Activated naive CD4-positive, alpha-beta T cell treated with Interleukin-2 at 50 U/mL for 16 hours (primary cell): ENCODE measurements around the gene TMEM198.

Experiments
- DNase-seq: peaks from one replicate; pipeline ENCODE4 v3.0.0-alpha.2; 2020

Gene TMEM198

DNA sequence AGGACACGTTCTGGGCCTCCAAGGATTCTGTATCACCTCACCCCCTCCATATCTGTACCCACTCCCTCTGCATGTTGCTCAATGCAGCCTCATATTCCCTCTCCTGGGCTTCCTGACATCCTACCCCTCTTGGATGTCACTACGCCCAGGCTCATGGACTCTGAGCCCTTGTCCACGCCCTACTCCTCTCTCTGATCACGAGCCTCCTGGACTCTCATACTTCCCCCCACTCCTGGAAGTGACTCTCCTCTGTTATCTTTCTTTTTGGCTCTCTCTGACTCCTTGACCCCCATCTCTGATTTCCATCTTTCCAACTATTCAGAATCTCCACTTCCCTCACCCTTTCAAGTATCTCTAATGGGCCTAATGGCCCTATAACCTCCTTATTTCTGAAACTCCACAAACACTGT lies 2.1 kb downstream of the TMEM198 start:
- no peak for DNase-seq

DNA sequence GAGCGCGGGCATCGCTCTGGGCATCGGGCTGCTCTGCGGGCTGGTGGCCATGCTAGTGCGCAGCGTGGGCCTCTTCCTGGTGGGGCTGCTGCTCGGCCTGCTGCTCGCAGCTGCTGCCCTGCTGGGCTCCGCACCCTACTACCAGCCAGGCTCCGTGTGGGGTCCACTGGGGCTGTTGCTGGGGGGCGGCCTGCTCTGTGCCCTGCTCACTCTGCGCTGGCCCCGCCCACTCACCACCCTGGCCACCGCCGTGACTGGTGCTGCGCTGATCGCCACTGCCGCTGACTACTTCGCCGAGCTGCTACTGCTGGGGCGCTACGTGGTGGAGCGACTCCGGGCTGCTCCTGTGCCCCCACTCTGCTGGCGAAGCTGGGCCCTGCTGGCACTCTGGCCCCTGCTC lies 3.8 kb downstream of the TMEM198 start:
- no peak for DNase-seq

DNA sequence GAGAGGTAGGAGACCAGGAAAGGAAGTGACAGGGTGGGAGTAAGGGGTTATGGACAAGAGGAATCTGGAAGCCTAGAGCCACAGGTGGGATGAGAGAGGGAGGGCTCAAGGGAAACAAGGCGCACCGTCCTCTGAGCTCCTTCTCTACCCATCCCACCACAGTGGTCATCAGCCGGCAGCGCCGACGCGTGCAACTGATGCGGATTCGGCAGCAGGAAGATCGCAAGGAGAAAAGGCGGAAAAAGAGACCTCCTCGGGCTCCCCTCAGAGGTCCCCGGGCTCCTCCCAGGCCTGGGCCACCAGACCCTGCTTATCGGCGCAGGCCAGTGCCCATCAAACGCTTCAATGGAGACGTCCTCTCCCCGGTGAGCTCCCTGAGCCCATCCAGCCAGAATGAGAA lies 5.2 kb downstream of the TMEM198 start:
- DNase-seq = no peak

DNA sequence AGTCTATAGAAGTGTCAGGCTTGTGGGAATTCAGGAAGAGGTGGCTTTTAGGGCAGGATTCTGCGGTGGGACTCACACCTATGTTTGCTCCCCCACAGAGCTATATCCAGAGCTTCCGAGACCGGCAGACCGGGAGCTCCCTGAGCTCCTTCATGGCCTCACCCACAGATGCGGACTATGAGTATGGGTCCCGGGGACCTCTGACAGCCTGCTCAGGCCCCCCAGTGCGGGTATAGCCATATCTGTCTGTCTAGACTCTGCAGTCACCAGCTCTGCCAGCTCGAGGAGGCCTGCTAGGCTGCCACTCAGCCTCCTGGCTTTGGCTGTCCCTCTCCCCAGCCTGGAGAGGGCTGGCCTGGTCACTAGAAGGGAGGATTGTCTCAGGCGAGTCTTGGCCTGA lies 5.8 kb downstream of the TMEM198 start:
- no peak for DNase-seq

DNA sequence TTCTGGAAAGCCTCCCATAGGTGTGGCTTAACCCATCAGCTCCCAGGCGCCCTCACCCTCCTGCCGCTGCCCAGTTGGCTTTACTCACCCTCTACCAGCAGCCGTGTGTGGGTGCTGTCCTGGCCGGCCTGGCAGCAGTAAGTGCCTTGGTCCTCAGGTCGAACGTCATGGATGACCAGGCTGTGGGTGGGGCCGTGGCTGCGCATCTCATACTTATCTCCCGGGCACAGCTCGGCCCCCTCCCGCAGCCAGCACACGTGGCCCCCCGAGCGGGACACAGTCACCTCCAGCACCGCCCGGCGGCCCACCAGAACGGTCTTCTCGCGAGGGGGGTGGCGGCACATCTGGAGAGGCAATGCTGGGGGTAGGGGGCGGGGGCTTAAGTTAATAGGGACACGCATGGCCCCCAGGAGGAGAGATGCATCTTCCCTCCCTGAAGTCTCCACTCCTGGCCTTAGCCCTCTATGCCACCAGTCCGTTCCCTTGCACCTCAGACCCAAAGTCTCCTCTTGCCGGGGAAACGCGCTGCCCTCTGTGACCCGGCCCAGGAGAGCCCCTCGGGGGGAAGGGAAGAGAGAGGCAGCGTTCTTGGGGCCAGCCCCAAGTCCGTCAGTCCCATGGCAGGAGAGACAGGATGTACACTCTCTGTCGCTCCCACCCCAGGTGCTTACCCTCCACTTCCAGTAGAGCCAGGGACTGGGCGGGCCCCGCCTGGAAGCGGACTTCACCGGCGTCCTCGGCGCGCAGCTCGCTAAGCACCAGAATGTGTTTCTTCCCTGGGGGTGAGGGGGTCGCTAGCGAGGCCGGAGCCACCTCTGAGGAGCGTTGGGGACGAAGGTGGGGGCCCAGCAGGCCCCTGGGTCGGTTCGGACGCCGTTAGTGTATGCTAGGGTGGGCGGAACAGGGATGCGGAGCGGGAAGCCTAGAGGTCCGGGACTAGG lies 7.9 kb downstream of the TMEM198 start:
- no peak for DNase-seq

DNA sequence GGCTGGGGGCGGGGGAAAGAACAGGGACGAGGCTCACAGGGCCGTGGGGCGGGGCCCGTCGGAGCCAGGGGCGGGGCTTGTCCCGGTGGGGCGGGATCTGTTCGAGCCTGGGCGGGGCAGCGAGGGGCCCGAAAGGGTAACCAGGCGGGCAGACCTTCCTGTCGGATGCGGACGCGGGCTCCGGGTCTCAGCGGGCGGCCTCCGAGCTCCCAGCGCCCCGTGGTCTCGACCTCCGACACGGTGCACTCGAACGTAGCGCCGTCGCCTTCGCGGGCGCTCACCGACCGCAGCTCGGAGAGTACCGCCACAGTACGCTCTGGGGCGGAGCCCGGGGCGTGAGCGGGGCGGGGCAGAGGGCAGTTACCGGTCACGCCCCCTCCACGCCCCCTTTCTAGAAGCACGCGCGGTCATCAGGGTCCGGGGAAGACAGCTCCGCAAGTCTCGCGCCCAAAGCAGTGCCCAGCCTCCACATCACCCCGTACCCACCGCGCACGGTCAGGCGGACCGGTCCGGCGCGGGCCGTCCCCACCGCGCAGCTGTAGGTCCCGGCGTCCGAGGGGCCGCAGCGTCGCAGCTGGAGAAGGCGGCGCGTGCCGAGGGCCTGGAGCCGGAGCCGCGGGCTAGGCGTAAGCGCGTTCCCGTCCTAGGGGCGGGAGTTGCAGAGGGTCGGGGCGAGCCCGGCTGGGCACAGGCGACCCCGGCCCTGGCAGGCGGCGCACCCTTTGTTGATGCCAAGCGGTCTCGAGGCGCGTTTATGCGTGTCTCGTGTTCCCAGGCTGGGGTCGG lies 8.7 kb downstream of the TMEM198 start:
- peak; percentile 82 for DNase-seq

DNA sequence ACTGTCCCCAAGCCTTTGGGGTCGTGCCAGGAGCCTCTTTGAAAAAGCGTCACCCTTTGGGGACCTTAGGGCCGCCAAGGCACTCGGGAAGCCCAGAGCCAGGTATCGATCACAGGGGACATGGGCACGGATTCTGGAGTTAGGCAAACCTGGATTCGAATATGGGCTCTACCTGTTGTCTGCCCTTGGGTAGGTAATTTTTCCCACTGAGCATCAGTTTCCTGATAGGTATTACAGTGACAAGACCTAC lies 9.3 kb downstream of the TMEM198 start:
- no peak for DNase-seq

DNA sequence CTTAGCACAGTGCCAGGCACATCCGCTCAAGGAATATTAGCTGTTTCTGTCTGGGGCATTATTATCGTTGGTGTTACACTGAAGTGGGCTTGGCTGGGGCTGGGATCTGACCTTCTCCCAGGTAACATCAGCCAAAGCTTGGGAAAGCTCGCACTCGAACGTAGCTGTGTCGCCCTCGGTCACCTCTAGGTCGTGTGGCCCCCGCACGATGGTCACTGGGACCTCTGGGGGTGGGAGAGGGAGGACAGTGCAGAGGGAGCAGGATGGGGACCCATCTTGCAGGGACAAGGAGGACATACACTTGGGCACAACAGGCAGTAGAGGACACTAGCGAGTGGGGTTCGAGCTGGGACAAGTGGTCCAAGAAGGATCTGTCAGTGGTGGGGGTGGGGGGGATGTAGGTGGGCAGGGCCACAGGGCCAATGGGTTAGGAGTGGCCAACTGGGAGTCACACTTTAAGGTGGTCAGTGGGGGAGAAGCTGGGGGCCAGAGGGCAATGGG lies 9.7 kb downstream of the TMEM198 start:
- DNase-seq = no peak

DNA sequence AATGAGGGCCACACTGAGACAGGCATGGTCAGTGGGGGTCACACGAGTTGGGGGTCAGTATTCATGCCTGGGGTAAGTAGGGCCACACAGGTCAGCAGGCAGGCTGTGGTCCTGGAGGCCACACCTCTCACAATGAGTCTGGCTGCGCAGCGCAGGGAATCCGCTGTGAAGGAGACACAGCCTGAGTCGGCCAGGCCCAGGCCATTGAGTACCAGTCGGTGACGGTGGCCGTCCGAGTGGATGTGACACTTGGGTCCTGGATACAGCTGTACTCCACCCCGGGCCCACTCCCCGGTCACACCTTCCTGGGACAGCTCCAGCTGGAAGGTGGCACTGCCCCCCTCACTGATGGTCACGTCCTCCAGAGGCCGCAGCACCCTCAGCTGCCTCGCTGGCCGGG lies 10.5 kb downstream of the TMEM198 start:
- DNase-seq = no peak

DNA sequence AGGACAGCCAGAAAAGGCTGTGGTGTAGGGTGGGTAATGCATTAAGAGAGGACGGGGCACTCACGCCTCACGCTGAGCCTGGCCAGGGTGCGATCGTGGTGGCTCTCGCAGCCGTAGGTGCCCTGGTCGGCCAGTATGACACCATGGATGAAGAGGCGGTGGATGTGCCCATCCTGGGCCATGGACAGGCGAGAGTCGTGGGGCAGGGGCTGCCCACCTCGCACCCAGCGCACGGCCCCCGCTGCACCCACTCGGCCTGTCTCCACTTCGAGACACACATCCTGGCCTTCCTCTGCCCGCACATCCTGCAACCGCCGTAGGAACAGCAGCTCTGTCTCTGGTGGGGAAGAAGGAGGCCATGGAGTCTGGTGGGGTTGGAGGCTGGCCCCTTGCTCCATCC lies 12.1 kb downstream of the TMEM198 start:
- DNase-seq = no peak

DNA sequence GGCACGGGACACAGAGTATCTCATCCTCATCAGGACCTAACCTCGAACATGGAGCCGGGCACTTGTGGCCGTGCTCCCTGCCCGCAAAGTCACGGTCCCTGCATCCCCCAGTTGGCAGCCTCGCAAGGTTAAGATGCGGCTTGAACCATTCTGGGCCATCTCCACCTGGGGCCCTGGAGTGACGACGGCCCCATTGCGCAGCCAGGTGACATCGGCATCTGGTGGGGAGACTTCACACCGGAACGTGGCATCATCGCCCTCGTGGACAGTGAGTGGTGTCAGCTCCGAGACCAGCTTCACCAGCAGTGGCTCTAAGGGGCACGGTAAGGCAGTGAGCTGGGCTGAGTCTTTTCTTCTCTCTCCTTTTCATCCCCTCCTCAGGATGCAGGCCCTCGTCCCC lies 12.6 kb downstream of the TMEM198 start:
- DNase-seq = no peak

DNA sequence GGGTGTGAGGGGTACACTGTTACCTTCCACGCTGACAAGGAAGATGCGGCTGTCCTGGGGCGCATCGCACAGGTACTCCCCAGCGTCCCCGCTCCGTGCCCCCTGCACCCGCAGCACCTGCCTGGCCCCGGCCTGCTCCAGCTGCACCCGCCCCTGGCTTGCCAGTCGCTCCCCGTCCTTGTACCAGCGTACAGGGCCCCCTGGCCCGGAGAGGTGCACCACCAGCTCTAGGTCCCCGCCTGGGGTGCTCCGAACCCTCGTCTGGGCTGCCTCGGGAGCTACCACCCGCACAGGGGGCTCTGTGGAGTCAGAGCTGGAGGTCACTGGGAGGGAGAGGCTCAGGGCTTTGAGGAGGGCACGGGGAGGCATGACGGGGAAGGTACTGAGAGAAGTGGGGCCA lies 13.5 kb downstream of the TMEM198 start:
- DNase-seq = no peak

DNA sequence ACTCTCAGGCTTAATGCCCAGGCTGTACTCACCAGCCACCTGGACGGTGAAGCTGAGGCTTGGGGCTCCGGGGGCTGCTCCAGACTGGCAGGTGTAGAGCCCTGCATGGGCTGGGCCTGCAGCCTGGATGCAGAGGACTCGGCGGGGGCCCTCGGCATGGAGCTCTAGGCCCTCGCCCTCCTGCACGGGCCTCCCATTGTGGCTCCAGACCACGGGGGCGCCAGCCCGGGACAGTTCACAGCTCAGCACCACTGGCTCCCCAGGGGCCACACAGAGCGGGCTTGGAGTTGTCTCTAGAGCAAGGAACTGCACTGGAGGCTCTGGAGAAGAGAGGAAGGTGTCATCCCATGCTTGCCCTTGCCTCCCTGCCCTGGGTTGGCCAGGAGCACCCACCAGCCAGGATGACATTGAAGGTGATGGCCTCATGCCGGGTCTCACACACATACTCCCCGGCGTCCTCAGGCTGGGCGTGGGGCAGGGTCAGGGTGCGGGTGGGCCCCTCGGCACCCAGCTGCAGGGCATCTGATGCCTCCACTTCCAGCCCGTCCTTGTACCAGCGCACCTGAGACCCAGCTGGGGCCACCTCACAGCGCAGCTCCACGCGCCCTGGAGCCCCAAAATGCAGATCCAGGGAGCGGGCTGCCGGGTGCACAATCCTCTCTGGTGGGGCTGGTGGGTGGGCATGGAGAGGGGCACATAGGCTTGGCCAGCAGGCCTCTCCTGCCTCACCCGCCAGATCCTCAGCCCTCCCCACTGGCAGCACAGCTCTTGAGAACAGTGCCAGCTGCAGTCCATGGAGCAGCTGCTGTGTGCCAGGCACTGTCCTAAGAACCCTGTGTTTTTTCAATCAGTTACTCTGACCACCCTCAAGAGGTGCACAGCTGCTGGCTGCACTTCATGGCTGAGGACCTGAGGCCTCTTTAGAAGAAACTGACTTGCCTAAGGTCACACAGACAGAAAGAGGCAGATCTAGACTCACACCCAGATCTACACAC lies 14.3 kb downstream of the TMEM198 start:
- DNase-seq = no peak

DNA sequence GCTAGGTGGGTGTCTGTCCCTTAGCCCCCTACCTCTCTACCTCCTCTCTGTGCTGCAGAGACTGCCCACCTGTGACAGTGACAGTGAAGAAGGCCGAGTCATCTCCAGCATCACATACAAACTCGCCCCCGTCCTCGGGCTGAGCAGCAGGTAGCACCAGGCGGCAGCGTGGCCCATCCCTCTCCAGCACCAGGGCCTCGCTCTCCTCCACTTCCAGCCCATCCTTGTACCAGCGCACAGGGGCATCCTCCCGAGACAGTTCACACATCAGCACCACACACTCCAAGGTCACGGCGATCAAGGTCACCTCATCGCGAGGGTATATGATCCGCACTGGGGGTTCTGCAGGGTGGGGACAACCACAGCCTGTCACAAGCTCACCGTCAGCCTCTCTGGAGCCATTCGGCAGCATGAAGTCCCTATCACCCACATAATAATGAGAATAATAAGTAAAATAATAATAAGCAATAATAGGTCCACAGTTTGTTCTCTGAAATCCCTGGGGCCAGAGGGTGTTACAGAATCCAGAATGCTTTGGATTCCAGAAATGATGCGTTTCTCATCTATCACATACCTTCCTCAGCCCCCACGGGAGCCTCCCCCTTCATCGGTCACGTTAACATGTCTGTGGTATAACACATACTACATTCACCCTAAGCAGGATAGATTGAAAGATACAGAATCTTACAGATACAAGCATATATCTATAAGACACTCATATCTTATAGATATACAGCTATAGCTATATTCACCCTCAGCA lies 15.5 kb downstream of the TMEM198 start:
- DNase-seq = no peak

DNA sequence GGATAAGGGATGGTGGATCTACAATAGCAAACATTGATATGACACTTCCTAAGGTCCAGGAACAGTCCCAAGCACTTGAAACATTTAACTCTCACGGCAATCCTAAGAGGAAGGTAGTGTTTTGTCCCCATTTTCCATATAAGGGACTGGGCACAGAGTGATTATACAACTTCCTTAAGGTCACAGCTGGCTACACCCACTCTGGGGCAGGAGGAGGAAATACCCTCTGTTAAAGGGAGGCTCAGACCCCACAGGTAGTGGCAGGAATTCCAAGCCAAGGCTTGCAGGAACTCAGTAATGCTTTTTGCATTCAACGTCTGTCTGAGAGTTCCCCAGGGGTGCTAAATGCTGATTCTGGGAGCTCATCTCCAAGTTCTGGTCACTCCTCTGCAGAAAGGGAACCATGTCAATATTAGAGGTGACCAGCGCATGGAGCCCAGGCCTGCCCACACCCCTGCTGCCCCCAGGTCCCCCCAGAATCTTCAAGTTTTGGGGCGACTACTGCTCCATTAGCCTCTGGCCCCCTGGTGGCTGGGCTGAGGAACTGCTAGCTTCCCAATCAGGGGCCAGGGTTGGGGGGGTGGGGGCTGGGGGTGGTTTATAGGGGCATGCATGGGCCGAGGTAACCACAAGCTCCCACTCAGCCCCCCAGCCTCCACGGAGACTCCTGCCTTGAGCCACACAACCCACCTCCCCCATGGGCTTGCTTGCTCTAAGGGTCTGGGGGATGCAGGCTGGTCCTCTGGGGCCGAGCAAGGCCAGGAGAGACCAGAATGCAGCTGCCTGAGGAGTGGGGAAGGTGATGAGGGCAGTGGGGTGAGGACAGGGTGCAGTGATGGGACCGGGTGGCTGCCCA lies 16.4 kb downstream of the TMEM198 start:
- peak; percentile 23 for DNase-seq

DNA sequence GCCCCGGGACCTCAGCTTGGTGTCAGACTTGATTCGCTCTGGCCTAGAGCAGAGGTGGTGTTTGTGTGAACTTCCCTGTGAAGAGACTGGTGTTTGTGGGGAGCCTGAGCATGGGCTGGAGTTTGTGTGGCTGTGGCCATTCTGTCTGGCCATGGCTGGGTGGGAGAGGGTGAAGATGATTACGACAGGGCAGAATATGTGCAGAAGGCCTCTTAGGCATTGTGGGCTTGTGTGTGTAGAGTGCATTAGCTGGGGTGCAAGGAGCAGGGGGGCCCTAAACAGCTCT lies 17.0 kb downstream of the TMEM198 start:
- DNase-seq = no peak

DNA sequence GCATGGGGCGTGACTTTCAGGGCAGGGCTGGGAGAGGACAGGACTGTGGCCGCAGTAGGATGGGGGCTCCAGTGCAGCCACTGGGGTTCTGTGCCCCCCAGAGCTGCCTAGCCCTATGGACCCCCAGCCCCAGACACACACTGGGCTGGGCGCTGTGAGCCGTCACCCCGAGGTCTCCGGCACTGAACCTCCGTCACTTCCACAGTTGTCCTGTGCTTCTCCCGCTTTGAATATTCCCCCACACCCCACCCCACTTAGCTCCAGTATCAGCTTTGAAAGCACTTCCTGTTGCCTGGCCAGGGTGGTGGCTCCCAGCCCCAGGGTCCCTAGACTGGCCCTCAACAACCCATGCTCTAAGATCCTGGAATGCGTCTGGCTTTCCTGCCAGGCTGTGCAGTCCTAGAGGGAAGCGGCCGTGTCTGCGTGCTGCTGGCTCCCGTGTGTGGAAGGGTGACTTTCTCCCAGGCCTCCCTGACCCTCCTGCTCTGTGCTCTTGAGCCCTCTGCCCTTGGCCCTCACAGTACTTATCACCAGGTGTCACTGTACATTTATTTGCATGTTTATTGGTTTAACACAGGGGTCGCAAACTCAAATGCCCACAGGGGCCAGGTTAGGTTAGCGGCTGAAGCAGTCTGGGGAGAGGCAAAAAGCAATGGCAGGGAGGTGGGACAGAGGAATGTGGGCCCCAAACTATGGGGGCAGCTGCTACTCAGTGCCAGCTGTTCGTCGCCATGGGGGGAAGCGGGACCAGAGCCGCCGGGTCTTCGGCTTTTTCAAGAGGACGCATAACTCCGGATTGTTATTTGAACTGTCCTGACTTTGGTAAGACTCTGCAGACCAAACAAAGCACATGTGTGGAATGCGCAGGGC lies 17.6 kb downstream of the TMEM198 start:
- no peak for DNase-seq

DNA sequence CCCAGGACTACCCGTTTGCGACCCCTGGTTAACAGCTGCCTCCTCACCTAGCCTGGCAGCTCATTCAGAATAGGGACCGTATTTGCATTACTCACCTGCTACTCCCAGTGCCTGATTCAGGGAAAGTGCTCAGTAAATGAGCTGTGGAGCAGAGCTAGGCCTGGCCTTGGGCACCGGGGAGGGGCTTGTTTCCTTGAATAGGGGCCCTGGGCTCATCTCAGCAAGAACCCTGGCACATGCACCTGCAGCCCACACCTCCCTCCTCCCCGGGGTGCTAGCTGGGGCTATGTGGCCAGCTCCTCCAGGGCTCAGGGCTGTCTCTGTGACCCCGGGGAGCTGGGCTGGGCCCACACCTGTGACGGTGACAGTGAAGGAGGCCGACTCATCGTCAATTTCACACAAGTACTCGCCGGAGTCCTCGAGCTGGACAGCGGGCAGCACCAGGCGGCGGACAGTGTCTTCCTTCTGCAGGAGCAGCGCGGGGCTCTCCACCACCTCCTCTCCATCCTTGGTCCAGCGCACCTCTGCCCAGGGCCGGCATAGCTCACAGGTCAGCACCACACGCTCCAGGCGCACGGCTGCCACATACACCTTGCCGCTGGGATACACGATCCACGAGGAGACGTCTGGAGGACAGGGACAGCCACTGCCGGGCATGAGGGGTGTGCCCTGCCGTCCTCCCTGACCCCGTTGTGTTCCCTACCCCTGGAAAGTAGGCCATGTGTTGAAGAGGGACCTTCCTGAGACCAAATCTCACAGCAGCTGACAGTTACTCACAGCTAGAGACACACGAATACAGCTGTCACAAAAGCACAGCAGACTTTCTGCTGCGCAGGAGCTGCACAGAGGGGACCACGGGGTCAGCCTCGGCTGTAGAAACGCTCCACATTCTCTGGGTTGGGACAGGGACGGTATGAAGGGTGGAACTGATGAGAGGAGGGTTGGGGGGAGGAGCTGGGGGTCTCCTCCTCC lies 18.5 kb downstream of the TMEM198 start:
- DNase-seq = no peak

DNA sequence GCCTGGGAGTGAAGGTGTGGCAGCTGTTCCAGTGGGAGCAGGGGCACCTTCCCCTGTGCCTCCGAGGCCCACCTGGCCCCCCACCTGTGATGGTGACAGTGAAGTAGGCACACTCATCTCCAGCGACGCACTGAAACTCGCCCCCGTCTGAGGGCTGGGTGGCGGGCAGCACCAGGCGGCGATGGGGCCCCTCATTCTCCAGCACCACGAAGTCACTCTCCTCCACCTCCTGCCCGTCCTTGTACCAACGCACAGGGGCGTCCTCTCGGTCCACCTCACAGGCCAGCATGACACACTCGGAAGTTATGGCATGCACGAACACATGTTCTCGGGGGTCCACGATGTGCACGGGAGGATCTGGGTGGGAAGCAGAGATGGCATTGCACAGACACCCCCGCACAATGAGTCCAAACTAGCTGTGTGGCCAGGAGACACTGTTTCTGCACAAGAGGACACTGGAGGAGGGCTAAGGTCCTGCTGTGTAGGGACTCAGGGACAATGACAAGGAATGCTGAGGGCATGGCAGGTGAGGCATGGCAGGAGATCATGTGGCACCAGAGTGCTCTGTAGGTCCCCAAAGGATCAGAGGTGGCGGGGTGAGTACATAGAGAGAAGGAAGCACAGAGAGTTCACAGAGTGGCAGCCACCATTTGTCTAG lies 19.6 kb downstream of the TMEM198 start:
- DNase-seq = no peak
